Activated CD4-positive, alpha-beta T cell treated with anti-CD3 and anti-CD28 coated beads, Interleukin-2, amount 50 U/mL, for 1 hour (primary cell): ENCODE data around the gene LPP.

Source experiments
- DNase-seq: peaks from one replicate; pipeline ENCODE4 v3.0.0-alpha.2; 2020

LPP gene

GRCh38 chr3:188877381-188877780 lies 723.4 kb downstream of the LPP start:
- DNase-seq, result no peak

DNA sequence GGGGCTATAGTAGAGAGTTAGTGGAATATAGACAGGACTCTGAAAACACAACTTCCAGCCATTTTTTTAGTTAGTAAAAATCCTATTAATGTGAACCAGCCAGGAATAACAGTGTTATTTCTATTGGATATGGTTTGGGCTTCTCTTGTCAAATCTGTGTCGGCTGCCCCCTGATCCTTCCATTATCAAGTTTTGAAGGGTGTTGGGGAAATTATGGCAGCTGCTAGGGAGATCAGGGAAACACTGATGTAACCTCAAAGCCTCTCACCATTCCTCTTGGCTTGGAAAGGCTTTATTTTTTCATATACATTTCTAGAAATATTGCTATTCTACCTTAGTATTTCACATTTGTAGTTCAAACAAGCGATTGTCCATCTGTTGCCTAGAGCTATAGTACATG lies 724.1 kb downstream of the LPP start:
- no peak for DNase-seq

- no peak for DNase-seq
Observed at GRCh38 chr3:188881954-188882641, 728.1 kb downstream of the LPP start.

DNA sequence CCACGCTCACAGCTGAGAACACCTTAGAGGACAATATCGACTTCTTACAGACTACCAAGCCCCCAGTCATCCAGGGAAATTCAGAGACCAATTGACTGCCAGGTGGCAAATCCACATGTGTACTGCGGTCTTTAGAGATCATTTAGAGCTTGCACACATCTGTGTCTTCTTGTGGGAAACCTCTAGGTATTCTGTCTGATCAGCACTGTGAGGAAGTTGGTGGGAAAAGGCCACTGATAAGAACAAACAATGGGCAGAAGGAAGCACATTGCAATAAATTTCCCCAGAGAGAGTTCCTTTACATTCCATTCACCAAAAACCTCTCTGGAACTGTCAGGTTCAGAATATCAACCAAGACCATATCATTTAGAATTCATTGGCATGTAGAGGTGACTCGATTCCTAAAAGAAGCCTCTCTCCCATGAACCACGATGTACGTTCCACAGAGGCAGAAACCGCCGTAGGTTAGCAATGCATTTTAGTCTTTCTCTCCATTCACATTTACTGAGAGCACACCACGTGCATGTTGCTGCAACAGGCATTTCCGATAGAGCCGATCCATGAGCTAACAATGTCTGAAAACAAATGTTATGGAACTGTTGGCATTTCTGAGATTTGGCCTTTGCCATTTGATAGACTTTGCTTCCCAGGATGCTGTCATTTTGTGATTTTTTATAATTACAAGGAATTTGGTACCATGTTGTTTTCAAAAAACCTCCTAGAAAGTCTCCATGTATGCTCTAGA lies 730.5 kb downstream of the LPP start:
- no peak for DNase-seq

GRCh38 chr3:188888321-188889053 lies 734.5 kb downstream of the LPP start:
- no peak for DNase-seq

- no peak for DNase-seq
Observed at GRCh38 chr3:188889054-188889491, 735.1 kb downstream of the LPP start.

GRCh38 chr3:188890572-188891270 lies 736.8 kb downstream of the LPP start:
- no peak for DNase-seq

GRCh38 chr3:188899881-188900280 lies 745.9 kb downstream of the LPP start:
- no peak for DNase-seq

DNA sequence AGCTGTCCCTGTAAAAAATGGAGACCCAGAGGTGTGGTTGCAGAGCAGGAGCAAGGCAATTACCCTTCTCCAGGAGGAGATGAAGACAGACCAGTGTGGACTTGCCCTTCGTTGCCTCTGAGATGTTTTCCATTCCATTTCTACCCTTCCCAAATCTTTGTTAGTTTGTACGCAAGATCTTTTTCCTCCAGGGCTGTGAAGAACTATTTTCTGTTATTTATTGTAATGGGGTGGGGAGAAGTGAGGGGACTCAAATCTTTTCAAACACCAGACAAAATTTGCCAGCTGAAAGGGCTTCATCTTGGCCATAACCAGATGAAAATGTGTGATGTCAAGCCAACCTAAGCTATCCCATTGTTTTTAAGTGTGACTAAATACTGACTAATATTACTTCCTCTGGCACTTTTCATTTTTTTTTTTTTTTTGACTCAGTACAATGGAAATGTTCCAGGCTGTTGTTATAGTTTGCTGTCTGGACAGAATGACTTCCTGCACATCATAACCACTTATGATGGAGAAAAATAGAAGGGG lies 746.5 kb downstream of the LPP start:
- DNase-seq, result no peak

DNA sequence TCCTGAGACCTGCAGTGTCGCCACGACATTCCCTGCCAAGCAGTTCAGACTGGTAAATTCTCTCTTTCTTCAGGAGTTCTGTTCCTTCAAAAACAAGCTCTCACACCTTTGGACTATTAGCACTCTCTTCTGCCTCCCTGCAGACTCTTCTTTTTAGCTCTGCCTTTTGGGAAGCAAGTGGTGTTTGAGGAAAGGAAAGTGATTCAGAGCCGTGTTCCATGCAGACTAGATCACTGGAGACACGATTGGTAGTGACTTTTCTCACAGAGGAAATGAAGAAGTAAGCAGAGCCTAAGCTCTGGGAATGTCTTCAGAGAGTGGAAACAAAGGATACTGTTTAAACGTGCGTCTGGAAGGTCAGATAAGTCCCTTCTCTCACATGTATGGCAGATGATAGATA lies 747.2 kb downstream of the LPP start:
- no peak for DNase-seq

DNA sequence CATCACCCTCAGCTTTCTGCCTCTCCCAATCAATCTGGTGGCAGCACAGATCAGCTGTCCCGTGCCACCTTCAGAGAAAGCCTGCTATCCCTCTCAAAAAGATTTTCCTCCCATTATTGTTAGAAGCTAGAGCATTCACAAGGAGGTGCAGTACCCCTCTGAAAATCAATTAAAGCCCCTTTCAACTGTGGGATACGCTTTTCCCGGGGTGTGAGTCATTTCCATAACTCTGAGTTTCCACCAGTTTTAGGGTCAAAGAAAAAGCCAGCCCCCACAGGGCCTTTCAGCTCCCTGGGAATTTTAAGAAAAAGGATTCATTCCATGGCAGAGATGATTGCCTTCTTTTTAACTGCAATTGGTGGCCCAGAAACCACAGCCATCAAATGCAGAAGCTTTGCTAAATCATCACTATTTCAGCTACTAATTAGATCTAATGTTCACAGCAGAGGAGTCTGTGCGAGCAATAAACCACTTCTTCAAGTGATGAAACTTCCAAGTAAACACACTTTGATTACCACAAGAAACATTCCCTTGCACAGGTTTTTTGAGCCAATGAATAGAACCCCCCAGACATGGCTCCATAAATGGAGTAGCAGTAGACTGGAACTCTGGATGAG lies 747.8 kb downstream of the LPP start:
- DNase-seq, result no peak

DNA sequence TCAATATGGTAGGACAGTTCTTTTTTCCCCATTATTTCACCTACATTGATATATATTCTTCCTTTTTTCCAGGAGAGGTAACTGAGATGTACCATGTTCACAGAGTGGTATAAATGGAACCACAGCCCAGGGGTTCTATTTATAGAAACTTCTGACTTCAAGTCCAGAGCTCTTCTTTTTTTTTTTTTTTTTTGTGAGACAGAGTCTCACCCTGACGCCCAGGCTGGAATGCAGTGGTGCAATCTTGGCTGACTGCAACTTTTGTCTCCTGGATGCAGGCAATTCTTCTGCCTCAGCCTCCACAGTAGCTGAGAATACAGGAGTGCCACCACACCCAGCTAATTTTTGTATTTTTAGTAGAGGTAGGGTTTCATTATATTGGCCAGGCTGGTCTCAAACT lies 750.7 kb downstream of the LPP start:
- DNase-seq, result no peak

DNA sequence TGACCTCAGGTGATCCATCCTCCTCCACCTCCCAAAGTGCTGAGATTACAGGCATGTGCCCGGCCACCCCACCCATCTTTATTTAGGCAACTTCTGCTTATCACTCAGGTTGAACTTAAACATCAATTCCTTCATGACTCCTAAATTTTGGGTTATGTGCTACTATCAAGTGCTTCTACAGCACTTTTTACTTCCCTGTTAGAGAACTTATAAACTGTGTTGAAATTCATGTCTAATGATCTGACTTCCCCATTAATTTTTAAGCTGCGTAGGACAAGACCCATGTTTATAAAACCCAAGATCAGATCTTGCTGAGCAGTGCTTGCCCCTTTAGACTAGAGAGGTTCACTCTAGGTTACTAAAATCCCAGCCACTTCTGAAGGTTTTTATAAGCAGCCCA lies 751.6 kb downstream of the LPP start:
- DNase-seq, result no peak

- no peak for DNase-seq
Observed at GRCh38 chr3:188906236-188906635, 752.3 kb downstream of the LPP start.

DNA sequence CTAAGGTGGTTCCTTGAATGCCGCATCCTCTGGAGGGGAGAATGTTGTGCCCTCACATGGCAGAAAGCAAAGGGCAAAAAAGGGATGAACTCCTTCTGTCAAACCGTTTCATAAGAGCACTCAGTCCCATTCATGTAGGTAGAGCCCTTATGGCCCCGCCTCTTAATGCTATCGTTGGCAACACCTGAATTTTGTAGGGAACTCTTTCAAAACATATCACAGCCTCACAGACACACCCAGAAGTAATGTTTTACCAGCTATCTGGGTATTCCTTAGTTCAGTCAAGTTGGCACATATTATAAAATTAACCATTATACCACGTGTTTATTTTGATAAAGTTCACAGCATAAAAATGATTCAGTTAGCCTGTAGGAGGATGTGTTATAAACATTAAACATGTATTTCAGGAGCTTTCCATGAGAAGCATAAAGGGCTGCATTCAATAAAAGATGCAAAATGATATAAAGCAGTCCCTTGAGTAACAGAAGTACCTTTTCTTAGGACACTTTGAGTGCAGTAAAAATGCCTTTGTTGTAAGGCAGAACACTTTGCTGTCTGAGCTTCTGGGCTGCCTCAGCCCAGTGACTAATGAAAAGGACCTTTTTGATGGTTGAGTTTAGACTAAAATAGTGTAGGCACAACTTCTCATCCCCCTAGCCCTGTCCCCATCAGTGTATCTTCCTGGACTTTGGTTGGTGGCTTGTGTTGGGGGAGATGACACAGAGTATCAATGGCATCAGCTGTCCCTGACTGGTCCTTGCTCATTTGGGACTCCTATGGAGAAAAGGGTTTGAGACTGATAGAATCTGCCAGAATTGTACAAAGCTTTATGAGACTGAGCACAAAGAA lies 754.3 kb downstream of the LPP start:
- DNase-seq, result no peak

DNA sequence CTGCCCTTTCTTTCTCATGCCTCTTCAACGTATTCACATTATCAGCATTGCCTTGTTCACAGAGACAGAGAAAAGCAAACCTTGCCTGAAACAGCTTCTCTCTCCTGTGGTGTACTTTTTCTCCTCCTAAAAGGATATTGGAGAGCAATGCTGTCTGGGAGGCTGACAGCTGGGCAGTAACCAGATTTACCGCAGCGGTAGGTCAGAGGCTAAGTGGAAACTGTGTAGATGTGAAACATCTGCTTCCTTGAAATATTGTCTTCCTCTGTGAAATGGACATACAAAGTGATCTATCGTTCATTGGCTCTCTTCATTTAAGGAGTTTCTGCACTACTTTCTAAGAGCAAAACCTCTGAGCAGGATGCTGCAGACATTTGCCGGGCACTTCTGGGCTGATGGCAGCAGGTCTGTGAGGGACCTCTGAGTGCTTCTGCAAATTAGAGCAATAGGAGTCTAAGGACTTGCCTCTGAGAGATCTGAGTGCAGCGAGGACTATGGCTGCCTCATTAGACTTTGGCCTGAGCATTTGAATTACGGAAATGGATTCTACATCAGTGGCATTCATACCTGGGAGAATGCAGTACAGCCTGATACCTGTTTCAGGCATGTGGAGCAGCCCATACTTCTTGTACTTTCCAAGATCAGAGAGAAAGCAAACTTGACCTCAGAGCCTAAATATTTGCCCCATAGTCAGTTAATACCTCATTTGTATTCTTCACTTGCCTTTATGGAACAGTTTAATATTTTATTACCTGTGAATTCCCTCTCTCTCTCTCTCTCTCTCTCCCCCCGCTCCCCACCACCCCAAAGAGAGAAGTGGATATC lies 757.3 kb downstream of the LPP start:
- no peak for DNase-seq

GRCh38 chr3:188913084-188913483 lies 759.1 kb downstream of the LPP start:
- no peak for DNase-seq

GRCh38 chr3:188914552-188914951 lies 760.6 kb downstream of the LPP start:
- DNase-seq, result no peak

DNA sequence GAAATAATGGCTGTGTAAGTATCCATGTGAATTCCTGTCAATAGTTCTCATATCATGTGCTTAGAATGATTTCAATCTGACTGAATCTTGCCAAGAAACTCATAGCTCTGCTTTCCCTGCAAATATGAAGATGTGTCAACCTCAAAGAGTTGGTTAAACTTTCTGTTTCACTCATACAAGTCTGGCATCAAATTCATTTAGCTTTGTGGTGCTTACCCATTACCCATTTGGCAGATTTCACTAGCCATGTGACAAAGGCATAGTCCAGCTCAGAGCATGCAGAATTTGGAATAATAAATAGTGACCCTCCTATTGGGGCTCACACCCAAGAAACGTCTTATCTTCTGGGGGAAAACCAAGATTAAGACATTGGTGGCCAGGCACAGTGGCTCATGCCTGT lies 761.2 kb downstream of the LPP start:
- no peak for DNase-seq

DNA sequence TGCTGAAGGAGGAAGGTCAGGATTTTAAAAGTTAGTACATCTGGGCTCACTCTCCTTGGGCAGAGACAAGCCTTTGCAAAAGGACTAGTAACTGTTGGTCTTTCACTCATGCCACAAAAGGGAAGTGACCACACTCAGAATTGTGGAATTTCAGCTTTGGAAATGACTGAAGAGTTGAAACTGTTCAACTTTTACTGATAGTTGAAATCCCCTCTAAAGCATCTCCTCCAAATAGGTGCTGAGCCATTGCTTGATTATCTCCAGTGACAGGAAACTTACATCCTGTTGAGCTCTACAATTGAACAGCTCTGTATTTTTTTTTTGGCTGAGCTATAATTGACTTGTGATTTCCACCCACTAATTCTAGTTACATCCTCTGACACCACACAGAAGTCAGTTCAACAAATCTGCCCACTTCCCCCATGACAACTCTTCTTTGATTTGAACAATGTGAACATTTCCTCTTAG lies 763.0 kb downstream of the LPP start:
- no peak for DNase-seq

GRCh38 chr3:188918093-188918492 lies 764.1 kb downstream of the LPP start:
- DNase-seq, result no peak
